A204.1 (cell line): ENCODE results near the gene HMCES.
"Not testable (repeated sequence)": the region's sequence is repeated elsewhere in the genome, so short reads cannot be mapped to it uniquely, and the experiment has no call there.

Experiments used
- FAIRE-seq: peaks from 2 replicates; lab custom pipeline; 2012; peaks lifted over from hg19 to GRCh38; lab: Jason Lieb, UNC

The HMCES gene

DNA sequence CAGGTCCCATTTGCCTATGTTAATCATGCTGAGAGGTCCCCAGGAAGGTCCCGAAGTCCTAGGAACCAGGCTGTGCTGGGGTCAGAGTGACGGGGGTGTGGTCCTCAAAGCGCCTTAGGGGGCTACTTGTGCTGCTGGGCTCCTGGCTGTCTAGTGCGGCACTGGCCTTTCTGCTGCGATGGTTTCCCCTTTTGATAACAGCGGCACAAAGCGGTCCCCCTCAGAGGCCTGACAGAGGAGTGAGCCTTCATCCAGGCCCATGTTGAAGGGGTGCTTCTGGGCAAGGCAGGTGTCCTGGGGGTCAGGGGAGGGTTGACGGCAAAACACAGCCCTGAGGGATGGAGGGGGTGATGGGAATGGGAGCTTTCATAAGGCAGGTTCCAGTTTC lies 68.8 kb downstream of the HMCES start:
- FAIRE-seq, result no peak

DNA sequence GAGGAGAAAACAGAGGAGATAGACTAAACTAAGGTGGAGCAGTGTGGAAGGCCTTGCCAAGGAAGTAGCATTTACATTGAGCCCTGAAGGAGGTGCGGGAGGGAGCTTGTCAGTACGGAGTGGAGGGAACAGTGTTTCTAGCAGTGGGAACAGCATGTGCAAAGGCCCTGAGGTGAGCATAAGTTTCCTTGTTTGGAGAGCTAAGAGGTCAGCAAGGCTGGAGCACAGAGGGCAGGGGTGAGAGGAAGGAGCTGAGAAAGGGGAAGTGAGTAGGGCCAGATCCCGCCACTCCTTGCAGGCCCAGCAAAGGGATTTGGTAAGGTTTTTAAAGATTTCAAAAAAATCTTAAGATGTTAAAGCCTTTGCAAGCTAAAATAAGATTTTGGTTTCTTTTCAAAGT lies 70.1 kb downstream of the HMCES start:
- FAIRE-seq, result no peak

DNA sequence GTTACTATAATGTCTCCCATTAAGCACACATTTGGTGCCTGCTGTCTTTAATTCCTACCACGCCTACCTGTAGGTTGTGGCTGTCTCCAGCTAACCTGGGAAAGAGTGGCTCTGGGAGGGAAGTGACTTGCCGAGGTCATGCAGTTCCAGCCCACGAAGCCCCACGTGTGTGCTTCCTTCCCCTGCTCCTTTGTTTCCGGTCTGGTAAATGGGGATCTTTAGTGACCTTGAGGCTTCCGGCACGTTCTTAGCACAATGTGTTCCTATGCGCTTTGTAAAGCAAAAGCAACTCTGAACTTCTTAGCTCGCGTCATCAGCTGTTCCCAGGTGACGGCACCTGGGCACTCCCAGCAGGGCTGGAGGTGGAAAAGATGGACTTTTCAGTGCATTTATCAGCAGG lies 70.5 kb downstream of the HMCES start:
- not testable (repeated sequence) for FAIRE-seq

DNA sequence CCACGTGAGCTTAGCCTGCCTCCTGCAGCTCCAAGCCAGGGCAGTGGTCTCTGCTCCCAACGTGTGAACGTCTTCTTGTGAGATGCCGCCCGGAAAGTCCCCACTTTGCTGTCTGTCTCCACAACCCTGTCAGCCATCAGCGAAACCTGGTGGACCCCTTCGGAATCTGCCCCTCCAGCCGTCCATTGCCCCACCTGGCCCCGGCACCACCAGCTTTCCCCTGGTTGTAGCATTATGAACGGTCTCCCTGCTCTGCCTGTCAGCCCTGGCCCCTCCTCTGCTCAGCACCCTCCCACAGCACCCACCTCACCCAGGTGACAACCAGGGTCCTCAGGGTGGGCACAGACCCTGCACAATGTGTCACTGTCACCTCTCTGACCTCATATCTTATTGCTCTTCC lies 71.1 kb downstream of the HMCES start:
- no peak for FAIRE-seq

DNA sequence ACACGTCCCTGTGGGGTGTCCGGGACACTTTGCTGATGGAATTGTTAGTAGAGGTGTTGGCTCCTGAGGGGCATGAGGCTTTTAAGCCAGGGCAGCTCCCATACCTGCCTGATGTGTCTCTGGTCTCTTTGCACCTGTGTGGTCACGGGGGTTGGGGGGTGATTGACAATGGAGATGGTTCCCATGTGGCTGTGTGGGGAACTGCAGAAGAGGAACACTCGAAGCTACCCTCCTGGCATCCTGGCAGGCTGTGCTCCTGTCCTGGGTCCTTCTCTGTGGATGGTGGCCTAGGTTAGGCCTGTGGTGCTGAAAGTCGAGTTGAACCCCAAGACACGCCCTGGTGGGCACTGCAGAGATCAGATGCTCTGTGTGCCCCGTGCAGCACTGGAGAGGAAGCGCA lies 73.4 kb downstream of the HMCES start:
- no peak for FAIRE-seq

DNA sequence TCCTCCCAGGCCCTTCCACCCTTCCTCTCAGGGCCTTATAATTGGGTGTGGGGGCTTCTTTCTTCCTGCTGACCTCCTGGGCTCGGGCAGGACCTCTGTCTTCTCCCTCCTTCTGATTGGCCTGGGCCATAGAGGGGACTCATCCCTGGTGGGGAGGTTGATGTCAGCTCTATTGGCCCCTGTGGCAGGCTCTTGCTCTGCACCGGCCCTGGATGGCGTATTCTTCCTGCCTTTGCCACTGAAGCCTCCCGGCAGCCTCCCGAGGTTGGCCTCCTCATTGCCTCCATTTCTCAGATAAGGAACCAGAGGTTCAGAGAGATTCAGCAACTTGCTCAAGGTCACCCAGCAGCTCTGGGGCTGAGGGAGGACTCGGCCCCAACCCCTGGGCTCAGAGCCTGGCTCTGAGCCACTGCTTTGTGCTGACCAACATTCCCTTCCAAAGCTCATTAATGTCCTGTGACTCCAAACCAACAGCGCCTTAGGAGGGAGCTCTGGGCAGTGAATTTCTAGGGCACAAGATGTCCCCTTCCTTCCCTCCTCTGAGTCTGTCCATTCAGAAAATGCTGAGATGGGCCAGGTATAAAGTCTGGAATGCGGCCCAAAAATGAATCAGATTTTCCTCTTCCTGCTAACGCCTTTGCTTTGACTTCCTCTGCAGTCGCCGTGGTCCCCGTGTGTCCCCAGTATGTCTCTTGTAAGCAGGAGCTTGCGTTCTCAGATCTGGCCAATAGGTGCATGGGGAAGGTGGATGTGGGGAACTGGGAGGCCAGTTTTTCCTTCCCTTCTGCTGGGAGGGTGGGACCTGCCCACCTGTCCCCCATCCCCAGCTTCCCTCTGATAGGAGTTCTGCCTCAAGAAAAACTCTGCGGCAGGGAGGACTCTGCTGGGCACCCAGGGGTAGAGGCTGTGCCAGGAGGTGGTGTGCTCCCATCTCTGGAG lies 74.2 kb downstream of the HMCES start:
- no peak for FAIRE-seq

DNA sequence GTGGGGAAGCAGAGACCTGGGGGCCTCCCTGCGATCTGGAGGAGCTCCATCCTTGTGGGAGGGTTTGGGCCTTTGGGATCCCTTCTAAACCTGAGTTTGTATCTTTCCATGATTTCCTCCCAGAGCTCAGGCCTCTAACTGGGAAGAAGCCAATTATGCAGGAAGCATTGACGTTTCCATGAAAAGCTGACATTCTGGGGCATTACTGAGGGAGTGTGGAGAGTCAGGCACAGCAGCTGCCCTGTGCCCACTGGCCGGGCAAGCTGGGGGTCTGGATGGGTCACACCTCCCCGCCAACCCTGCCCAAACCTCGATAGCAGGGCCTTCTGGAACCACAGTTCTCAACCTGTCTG lies 74.9 kb downstream of the HMCES start:
- FAIRE-seq, result no peak
